ENCODE results near the gene PRXL2B.

PRXL2B gene

GRCh38 chr1:2586154-2587070, at the start of gene PRXL2B:
TSS of gene PRXL2B (plus strand) at chr1:2586777. CDS start at chr1:2586886, 109 bp downstream.
- in situ Hi-C loops (cut with MboI; ENCODE audit: low pct_unique_long_range_greater_than_20kb, low sequenced_read_pairs) = loop anchor here (25.0 kb wide), 1 partner anchor 201 kb away; no protein-coding TSS in a partner anchor
- peak; percentile 95 for DNase-seq

- DNase-seq = no peak
- in situ Hi-C loops (cut with MboI; ENCODE audit: low pct_unique_long_range_greater_than_20kb, low sequenced_read_pairs) = no loop called here
Observed at GRCh38 chr1:2537784-2538115, 48.8 kb upstream of the PRXL2B start.

DNA sequence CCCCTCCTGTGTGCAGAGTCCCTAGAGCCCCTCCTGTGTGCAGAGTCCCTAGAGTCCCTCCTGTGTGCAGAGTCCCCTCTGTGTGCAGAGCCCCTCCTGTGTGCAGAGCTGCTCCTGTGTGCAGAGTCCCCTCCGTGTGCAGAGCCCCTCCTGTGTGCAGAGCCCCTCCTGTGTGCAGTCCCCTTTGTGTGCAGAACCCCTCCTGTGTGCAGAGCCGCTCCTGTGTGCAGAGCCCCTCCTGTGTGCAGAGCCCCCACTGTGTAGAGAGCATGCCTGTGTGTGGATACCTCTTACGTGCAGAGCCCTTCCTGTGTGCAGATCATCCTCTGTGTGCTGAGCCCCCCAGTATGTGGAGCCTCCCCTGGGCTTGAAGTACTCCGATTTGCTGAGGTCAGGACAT, 48.2 kb upstream of the PRXL2B start:
- no peak for DNase-seq
- in situ Hi-C loops (cut with MboI; ENCODE audit: low pct_unique_long_range_greater_than_20kb, low sequenced_read_pairs) = no loop called here

GRCh38 chr1:2538872-2539271, 47.7 kb upstream of the PRXL2B start:
- in situ Hi-C loops (cut with MboI; ENCODE audit: low pct_unique_long_range_greater_than_20kb, low sequenced_read_pairs) = no loop called here
- no peak for DNase-seq

- in situ Hi-C loops (cut with MboI; ENCODE audit: low pct_unique_long_range_greater_than_20kb, low sequenced_read_pairs) = no loop called here
Observed at GRCh38 chr1:2539312-2539907, 47.2 kb upstream of the PRXL2B start.

GRCh38 chr1:2540816-2541492, 45.6 kb upstream of the PRXL2B start:
- in situ Hi-C loops (cut with MboI; ENCODE audit: low pct_unique_long_range_greater_than_20kb, low sequenced_read_pairs) = no loop called here
- no peak for DNase-seq

More at GRCh38 chr1:2539312-2539907, 47.2 kb upstream of the PRXL2B start:
- peak; percentile 56 for DNase-seq

GRCh38 chr1:2541619-2542245, 44.8 kb upstream of the PRXL2B start:
- in situ Hi-C loops (cut with MboI; ENCODE audit: low pct_unique_long_range_greater_than_20kb, low sequenced_read_pairs) = no loop called here
- DNase-seq = no peak

- in situ Hi-C loops (cut with MboI; ENCODE audit: low pct_unique_long_range_greater_than_20kb, low sequenced_read_pairs) = no loop called here
- DNase-seq = no peak
Observed at GRCh38 chr1:2542246-2542915, 44.2 kb upstream of the PRXL2B start.

DNA sequence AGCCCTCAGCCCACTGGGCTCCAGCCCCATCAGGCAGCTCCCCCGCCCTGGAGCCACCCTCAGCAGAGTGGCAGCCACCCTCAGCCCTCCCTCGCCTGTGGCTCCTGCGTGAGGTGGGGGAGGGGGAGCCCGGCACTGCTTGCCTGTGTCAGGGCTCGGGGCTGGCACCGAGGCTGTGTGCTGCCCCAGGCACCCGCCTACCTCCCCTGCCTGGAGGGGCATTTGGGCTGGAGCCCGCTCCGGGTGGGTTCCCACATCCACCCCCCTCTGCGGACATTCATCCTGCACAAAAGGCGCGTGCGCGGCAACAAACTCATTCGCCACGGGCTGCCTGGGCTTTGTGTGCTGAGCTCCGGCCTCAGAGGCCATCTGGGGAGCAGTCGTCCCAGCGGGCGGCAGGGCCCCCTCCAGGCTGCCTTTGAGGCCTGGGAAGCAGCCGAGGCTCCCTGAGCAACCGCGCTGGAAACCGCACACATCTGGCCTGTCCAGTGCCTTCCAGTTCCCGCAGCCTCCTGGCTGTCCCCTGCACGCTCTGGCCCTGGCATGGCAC, 43.0 kb upstream of the PRXL2B start:
- in situ Hi-C loops (cut with MboI; ENCODE audit: low pct_unique_long_range_greater_than_20kb, low sequenced_read_pairs) = no loop called here
- no peak for DNase-seq

GRCh38 chr1:2544093-2544874, 42.3 kb upstream of the PRXL2B start:
- DNase-seq = no peak
- in situ Hi-C loops (cut with MboI; ENCODE audit: low pct_unique_long_range_greater_than_20kb, low sequenced_read_pairs) = no loop called here

- in situ Hi-C loops (cut with MboI; ENCODE audit: low pct_unique_long_range_greater_than_20kb, low sequenced_read_pairs) = no loop called here
- no peak for DNase-seq
Observed at GRCh38 chr1:2544875-2545640, 41.5 kb upstream of the PRXL2B start.

GRCh38 chr1:2545754-2546514, 40.6 kb upstream of the PRXL2B start:
- DNase-seq = peak; percentile 74
- in situ Hi-C loops (cut with MboI; ENCODE audit: low pct_unique_long_range_greater_than_20kb, low sequenced_read_pairs) = no loop called here

- in situ Hi-C loops (cut with MboI; ENCODE audit: low pct_unique_long_range_greater_than_20kb, low sequenced_read_pairs) = no loop called here
- DNase-seq = peak; percentile 91
Observed at GRCh38 chr1:2546515-2547209, 39.9 kb upstream of the PRXL2B start.

DNA sequence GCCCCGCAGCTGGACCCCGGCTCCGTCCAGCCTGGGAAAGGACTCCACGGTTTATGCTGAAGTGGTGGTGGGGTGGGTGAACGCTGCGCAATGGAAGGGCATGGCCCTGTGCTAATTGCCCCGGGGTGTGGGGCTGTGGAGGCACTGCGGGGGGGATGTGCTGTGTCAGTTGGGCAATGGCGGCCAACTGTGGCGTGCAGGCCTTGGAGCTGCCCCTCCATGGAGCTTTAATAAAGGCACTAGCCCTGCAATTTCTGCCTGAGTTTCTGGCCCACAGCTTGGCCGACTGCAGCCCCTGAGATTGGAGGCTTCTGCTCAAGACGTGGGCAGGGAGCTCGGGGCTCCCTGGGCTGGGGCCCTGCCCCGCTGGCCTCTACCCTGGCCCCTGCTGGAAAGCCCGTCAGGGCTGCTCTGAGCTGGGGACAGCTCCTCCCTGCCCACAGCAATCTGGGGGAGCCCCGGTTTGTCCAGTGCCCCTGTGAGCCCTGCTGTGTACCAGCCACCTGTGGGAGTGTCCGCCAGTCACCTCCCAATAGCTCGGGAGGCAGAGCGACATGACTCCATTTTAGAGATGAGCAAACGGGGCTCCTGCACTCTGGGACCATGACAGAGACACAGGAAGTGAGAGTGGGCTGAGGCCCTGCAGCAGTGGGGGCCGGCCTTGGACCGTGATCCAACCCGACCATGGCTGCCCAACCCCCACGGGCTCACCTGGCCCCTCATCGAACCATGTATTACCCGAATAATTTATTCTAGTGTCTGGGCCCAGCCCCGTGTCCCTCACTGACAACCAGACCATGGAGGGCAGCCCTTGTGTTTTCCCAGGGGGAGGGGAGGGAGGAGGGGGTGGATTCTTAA, 39.1 kb upstream of the PRXL2B start:
- DNase-seq = no peak
- in situ Hi-C loops (cut with MboI; ENCODE audit: low pct_unique_long_range_greater_than_20kb, low sequenced_read_pairs) = no loop called here

DNA sequence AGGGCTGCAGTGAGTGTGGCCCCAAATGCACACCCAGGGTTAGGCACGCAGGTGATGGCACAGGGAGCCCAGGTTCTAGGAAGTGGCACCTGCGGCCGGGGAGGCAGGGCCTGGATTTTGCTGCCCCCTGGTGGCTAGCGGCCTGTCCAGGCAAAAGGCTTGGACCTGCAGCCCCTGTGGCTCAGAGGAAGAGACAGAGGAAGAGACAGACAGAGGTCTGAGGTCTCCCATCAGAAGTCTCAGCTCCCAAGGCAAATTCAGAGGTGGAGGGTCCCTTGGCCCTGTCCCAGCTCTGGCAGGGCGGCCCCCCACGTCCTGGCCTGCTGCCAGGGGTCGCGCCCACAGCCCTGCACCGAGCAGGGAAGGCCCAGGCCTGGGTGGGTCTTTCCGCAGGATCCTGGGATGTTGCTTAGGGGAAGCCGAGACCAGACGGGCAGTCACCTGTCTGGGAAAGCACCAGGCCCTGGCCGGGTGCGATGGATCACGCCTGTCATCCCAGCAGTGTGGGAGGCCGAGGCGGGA, 38.4 kb upstream of the PRXL2B start:
- DNase-seq = peak; percentile 81

More for the DNA sequence above, 38.4 kb upstream of the PRXL2B start:
- in situ Hi-C loops (cut with MboI; ENCODE audit: low pct_unique_long_range_greater_than_20kb, low sequenced_read_pairs) = no loop called here
